H1 (cell line): ENCODE data around the gene MYO1D.

ENCODE experiments used
- CREB1 ChIP-seq: IDR thresholded peaks from 2 replicates; pipeline ENCODE4 v1.6.1; 2012; ENCODE audit warnings: inconsistent platforms
- PHF8 ChIP-seq: fragments of 200-600 bp; sonication (generic); conservative IDR thresholded peaks from 2 replicates; pipeline ENCODE4 v1.7.1; 2012; ENCODE audit warnings: low read depth, mild to moderate bottlenecking, inconsistent platforms, low read length, moderate library complexity
- TF ChIP-seq, protein P1 (sequence below): IDR thresholded peaks from 2 replicates; pipeline ENCODE4 v1.6.1; 2011; ENCODE audit warnings: low read length, improper control_type of control experiment

DNA sequence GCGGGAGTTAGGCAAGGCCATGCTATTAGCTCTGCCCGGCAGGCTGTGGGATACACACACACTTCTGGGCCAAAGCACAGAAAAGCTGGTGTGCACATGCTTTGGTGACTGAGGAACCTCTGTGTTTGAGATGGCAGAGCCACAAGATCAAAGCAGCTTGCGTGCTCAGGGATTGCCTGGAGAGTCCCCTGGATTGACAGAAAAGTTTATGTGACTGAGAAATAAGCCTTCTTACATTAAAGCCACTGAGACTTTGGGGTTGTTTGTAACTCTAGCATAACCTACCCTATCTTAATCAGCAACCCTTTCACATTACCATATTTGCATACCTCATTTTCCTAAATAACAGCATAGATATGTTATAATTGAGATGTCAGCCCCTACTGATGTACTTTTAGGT lies 69.3 kb downstream of the MYO1D start:
- TF ChIP-seq, protein P1, sequence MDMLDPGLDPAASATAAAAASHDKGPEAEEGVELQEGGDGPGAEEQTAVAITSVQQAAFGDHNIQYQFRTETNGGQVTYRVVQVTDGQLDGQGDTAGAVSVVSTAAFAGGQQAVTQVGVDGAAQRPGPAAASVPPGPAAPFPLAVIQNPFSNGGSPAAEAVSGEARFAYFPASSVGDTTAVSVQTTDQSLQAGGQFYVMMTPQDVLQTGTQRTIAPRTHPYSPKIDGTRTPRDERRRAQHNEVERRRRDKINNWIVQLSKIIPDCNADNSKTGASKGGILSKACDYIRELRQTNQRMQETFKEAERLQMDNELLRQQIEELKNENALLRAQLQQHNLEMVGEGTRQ, result no peak
- TF ChIP-seq PHF8 (no peak), CREB1 (no peak)
